ENCODE data around the gene FAM9C. TPM values are rescaled to one million over a fixed set of nuclear protein-coding genes. Genes with fewer than 3 reads are reported as not detected.

FAM9C gene
- total and polyA plus RNA-seq, 2 of the 4 experiments (the other 2 are of a cell fraction) = not detected

GRCh38 chrX:13050151-13050550, 5.7 kb upstream of the FAM9C start:
- ChIA-PET CTCF (no interaction called here), POLR2A (ENCODE audit: unreplicated experiment) (no interaction called here)
- Histone ChIP-seq H4K8ac (ENCODE audit: low read depth in 2 of 2, low read length in 2 of 2) (no peak overlapping the region), H3K36me3 (ENCODE audit: control insufficient read depth, insufficient read depth, low read length) (no peaks in the 10 kb centered on the region), H3K56ac (ENCODE audit: extremely low read depth, insufficient read depth, low read length) (no peak overlapping the region), H2AK5ac (ENCODE audit: low read depth, low read length) (no peak overlapping the region), H3K4me3 (ENCODE audit: insufficient read depth, low read depth, low read length) (no peak overlapping the region), H3K23ac (ENCODE audit: low read depth, low read length) (no peak overlapping the region), H3K27me3 (ENCODE audit: control insufficient read depth, insufficient read depth, low read length) (no peaks in the 10 kb centered on the region), H3K4me1 (ENCODE audit: control insufficient read depth, insufficient read depth, low read length) (peaks cover 3% of the 10 kb centered on the region; the same call in 1 of the 2 replicates), H3K9me1 (ENCODE audit: insufficient read depth, low read length) (no peaks in the 10 kb centered on the region), H3K14ac (replicated peaks; ENCODE audit: low read depth, low read length) (no peak overlapping the region), H2BK20ac (ENCODE audit: low read depth, low read length) (no peak overlapping the region), H3K9ac (ENCODE audit: low read depth, low read length) (no peak overlapping the region), H2AK9ac (replicated peaks; ENCODE audit: low read depth, low read length, poor library complexity) (no peak overlapping the region), H4K5ac (ENCODE audit: low read depth, low read length) (no peak overlapping the region), H2BK5ac (ENCODE audit: low read depth, low read length, poor library complexity, severe bottlenecking) (no peak overlapping the region), H4K91ac (ENCODE audit: insufficient read depth, low read depth, low read length) (no peak overlapping the region), H2AFZ (replicated peaks; ENCODE audit: low read length, poor library complexity) (no peak overlapping the region), H2BK120ac (ENCODE audit: low read depth, low read length) (no peak overlapping the region), H4K20me1 (ENCODE audit: insufficient read depth, low read length) (no peaks in the 10 kb centered on the region), H3K79me1 (ENCODE audit: low read depth in 1 of 2, low read length in 2 of 2) (no peaks in the 10 kb centered on the region), H3K9me3 (ENCODE audit: control insufficient read depth, insufficient read depth, low read length) (no peaks in the 10 kb centered on the region), H3K4me2 (ENCODE audit: low read depth, low read length) (no peak overlapping the region), H2BK15ac (ENCODE audit: low read depth, low read length) (no peak overlapping the region), H3K4ac (ENCODE audit: low read depth, low read length) (no peak overlapping the region), H3K18ac (ENCODE audit: low read depth, low read length) (no peak overlapping the region), H3K27ac (ENCODE audit: insufficient read depth, low read length) (no peak overlapping the region)
- TF ChIP-seq, protein P1, sequence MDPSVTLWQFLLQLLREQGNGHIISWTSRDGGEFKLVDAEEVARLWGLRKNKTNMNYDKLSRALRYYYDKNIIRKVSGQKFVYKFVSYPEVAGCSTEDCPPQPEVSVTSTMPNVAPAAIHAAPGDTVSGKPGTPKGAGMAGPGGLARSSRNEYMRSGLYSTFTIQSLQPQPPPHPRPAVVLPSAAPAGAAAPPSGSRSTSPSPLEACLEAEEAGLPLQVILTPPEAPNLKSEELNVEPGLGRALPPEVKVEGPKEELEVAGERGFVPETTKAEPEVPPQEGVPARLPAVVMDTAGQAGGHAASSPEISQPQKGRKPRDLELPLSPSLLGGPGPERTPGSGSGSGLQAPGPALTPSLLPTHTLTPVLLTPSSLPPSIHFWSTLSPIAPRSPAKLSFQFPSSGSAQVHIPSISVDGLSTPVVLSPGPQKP (IDR thresholded peaks at IDR 0.05; ENCODE audit: borderline replicate concordance, low read depth, low read length) = no peak
- no peak for TF ChIP-seq CHD1 (IDR thresholded peaks at IDR 0.05; ENCODE audit: low read depth, low read length)
- TF ChIP-seq RCOR1 (IDR thresholded peaks at IDR 0.05; ENCODE audit: insufficient replicate concordance, low read length) = no peak
- TF ChIP-seq POLR2A (IDR thresholded peaks at IDR 0.05; ENCODE audit: low read depth, low read length) = no peak
- no peak for TF ChIP-seq BHLHE40 (IDR thresholded peaks at IDR 0.05; ENCODE audit: low read depth, low read length)
- TF ChIP-seq MAFK (IDR thresholded peaks at IDR 0.05; ENCODE audit: low read depth, low read length) = no peak
- TF ChIP-seq, protein P2, sequence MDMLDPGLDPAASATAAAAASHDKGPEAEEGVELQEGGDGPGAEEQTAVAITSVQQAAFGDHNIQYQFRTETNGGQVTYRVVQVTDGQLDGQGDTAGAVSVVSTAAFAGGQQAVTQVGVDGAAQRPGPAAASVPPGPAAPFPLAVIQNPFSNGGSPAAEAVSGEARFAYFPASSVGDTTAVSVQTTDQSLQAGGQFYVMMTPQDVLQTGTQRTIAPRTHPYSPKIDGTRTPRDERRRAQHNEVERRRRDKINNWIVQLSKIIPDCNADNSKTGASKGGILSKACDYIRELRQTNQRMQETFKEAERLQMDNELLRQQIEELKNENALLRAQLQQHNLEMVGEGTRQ (IDR thresholded peaks at IDR 0.05; ENCODE audit: low read depth, low read length) = no peak
- TF ChIP-seq CEBPB (IDR thresholded peaks at IDR 0.05; ENCODE audit: low read depth, low read length) = no peak
- TF ChIP-seq RFX5 (IDR thresholded peaks at IDR 0.05; ENCODE audit: low read depth, low read length) = no peak
- TF ChIP-seq SMC3 (IDR thresholded peaks at IDR 0.05; ENCODE audit: low read depth, low read length) = no peak
- TF ChIP-seq NFE2L2 (IDR thresholded peaks at IDR 0.05; ENCODE audit: low read depth, low read length) = no peak
- TF ChIP-seq FOS (IDR thresholded peaks at IDR 0.05; ENCODE audit: low read depth, low read length) = no peak
- intact Hi-C loops (cut with micrococcal nuclease) = no loop called here
- in situ Hi-C loops (cut with MboI; ENCODE audit: low sequenced_read_pairs) = no loop called here
- 75% methylated on average over 1 of the region's 4 CpGs; no CpG with 5 or more reads in 1 of the 2 experiments for whole genome bisulfite sequencing, 2 experiments (ENCODE audit: extremely low coverage in 2 of 2, insufficient read length in 1 of 2)
- DNase-seq = no peak
- dilution Hi-C loops (cut with HindIII; ENCODE audit: low sequenced_read_pairs, unreplicated experiment) = no loop called here
- ATAC-seq (ENCODE audit: low read depth) = no peak
- BruUV-seq (replicated peaks) = no TSS peak
